NT2/D1 (cell line): ENCODE results near the gene CD8A.

ENCODE experiments used
- SUZ12 ChIP-seq: IDR thresholded peaks from 2 replicates; pipeline ENCODE4 v1.6.1; 2011; ENCODE audit not compliant: insufficient read length, insufficient read depth; ENCODE audit errors: extremely low read depth
- ZNF274 ChIP-seq: IDR thresholded peaks from 2 replicates; pipeline ENCODE4 v1.6.1; 2011; ENCODE audit warnings: mild to moderate bottlenecking, low read depth, low read length

GRCh38 chr2:86825036-86825692 is 34.5 kb upstream of the CD8A start:
- TF ChIP-seq SUZ12 = no peak
- TF ChIP-seq ZNF274 = no peak
